Measurements from ENCODE around the gene UQCR11. TPM values are rescaled to one million over a fixed set of nuclear protein-coding genes. Genes with fewer than 3 reads are reported as not detected.

The UQCR11 gene
- total RNA-seq, 2 donors from 2014 or later, result 12.2 to 52.4 TPM

GRCh38 chr19:1616396-1616795 is 11.1 kb upstream of the UQCR11 start:
- Histone ChIP-seq H3K4me1 (no peaks in the 10 kb centered on the region), H3K27ac (no peak overlapping the region), H3K4me3 (no peak overlapping the region), H3K9me3 (no peaks in the 10 kb centered on the region), H3K36me3 (replicated peaks in 1 of 2; ENCODE audit: insufficient read depth in 1 of 2, low read depth in 2 of 2) (peaks cover 7 to 20% of the 10 kb centered on the region in 2 donors), H3K27me3 (no peaks in the 10 kb centered on the region)
- DNase-seq (no peak), ATAC-seq (no peak)
- 91 to 96% methylated on average over 8 of the region's 8 CpGs for WGBS, 2 donors
- intact Hi-C loops (cut with DNase I), result no loop called here
- TF ChIP-seq CTCF (IDR thresholded peaks at IDR 0.05), result no peak
- no peak for TF ChIP-seq POLR2A (IDR thresholded peaks at IDR 0.05)

GRCh38 chr19:1615156-1615765 is 10.0 kb upstream of the UQCR11 start:
- ATAC-seq, result no peak

GRCh38 chr19:1613808-1614570 is 8.7 kb upstream of the UQCR11 start:
- no peak for ATAC-seq
- Histone ChIP-seq H3K4me1 (no peaks in the 10 kb centered on the region), H3K4me3 (no peak overlapping the region), H3K27ac (no peak overlapping the region), H3K9me3 (no peaks in the 10 kb centered on the region), H3K36me3 (replicated peaks in 1 of 2; ENCODE audit: insufficient read depth in 1 of 2, low read depth in 2 of 2) (peaks cover 7 to 21% of the 10 kb centered on the region in 2 donors), H3K27me3 (no peaks in the 10 kb centered on the region)
- WGBS, 2 donors, result 90 to 95% methylated on average over 17 to 28 of the region's 32 CpGs
- TF ChIP-seq CTCF (IDR thresholded peaks at IDR 0.05) (no peak), POLR2A (IDR thresholded peaks at IDR 0.05) (no peak)
- intact Hi-C loops (cut with DNase I), result no loop called here
- DNase-seq, result no peak

More at GRCh38 chr19:1615156-1615765, 10.0 kb upstream of the UQCR11 start:
- no peak for DNase-seq
- Histone ChIP-seq H3K4me1 (no peaks in the 10 kb centered on the region), H3K36me3 (replicated peaks in 1 of 2; ENCODE audit: insufficient read depth in 1 of 2, low read depth in 2 of 2) (peaks cover 7 to 21% of the 10 kb centered on the region in 2 donors), H3K27me3 (no peaks in the 10 kb centered on the region), H3K9me3 (no peaks in the 10 kb centered on the region), H3K27ac (no peak overlapping the region), H3K4me3 (no peak overlapping the region)
- 94 to 95% methylated on average over 38 of the region's 41 CpGs for WGBS, 2 donors
- no peak for TF ChIP-seq POLR2A (IDR thresholded peaks at IDR 0.05)
- TF ChIP-seq CTCF (IDR thresholded peaks at IDR 0.05), result no peak
- intact Hi-C loops (cut with DNase I), result no loop called here

GRCh38 chr19:1613146-1613545 is 7.9 kb upstream of the UQCR11 start:
- no peaks in the 10 kb centered on the region for H3K4me1 ChIP-seq
- H3K36me3 ChIP-seq (replicated peaks in 1 of 2; ENCODE audit: insufficient read depth in 1 of 2, low read depth in 2 of 2), result peaks cover 7 to 21% of the 10 kb centered on the region in 2 donors
- 79 to 80% methylated on average over 7 to 9 of the region's 9 CpGs for WGBS, 2 donors

More at GRCh38 chr19:1613146-1613545, 7.9 kb upstream of the UQCR11 start:
- H3K9me3 ChIP-seq, result no peaks in the 10 kb centered on the region
- H3K27me3 ChIP-seq, result no peaks in the 10 kb centered on the region
- intact Hi-C loops (cut with DNase I), result no loop called here
- TF ChIP-seq POLR2A (IDR thresholded peaks at IDR 0.05) (no peak), CTCF (IDR thresholded peaks at IDR 0.05) (no peak)
- DNase-seq, result no peak
- no peak for ATAC-seq
- no peak overlapping the region for H3K27ac ChIP-seq
- no peak overlapping the region for H3K4me3 ChIP-seq

All from body of pancreas (tissue), 4 donors.